ENCODE measurements around the gene CD180.

CD180 gene

GRCh38 chr5:67238191-67238590 is 41.6 kb upstream of the CD180 start:
- Histone ChIP-seq H3K27ac (replicated peaks) (no peak overlapping the region), H3K27me3 (ENCODE audit: insufficient read depth, poor library complexity, severe bottlenecking) (no peaks in the 10 kb centered on the region), H3K4me3 (replicated peaks; ENCODE audit: insufficient read depth, low read length) (no peak overlapping the region)
- no peak for TF ChIP-seq GABPA (IDR thresholded peaks at IDR 0.05; ENCODE audit: low read depth)
- no peak for TF ChIP-seq POLR2AphosphoS5 (IDR thresholded peaks at IDR 0.05; ENCODE audit: low read depth)
- no peak for TF ChIP-seq CTCF (IDR thresholded peaks at IDR 0.05; ENCODE audit: insufficient read depth, low read length)
- no peak for TF ChIP-seq SPI1 (IDR thresholded peaks at IDR 0.05; ENCODE audit: borderline replicate concordance, low read depth)
- no peak for TF ChIP-seq REST (IDR thresholded peaks at IDR 0.05; ENCODE audit: insufficient replicate concordance, low read depth)
- DNase-seq (ENCODE audit: low read depth in 1 of 2, low spot score in 1 of 2), result no peak

GRCh38 chr5:67235399-67236110 is 39.0 kb upstream of the CD180 start:
- TF ChIP-seq GABPA (IDR thresholded peaks at IDR 0.05; ENCODE audit: low read depth), result no peak
- TF ChIP-seq SPI1 (IDR thresholded peaks at IDR 0.05; ENCODE audit: borderline replicate concordance, low read depth), result no peak
- TF ChIP-seq REST (IDR thresholded peaks at IDR 0.05; ENCODE audit: insufficient replicate concordance, low read depth), result no peak
- TF ChIP-seq POLR2AphosphoS5 (IDR thresholded peaks at IDR 0.05; ENCODE audit: low read depth), result no peak
- TF ChIP-seq CTCF (IDR thresholded peaks at IDR 0.05; ENCODE audit: insufficient read depth, low read length), result no peak
- Histone ChIP-seq H3K27me3 (ENCODE audit: insufficient read depth, poor library complexity, severe bottlenecking) (no peaks in the 10 kb centered on the region), H3K27ac (replicated peaks) (no peak overlapping the region), H3K4me3 (replicated peaks; ENCODE audit: insufficient read depth, low read length) (no peak overlapping the region)
- DNase-seq (ENCODE audit: low read depth in 1 of 2, low spot score in 1 of 2), result no peak

- Histone ChIP-seq H3K27me3 (ENCODE audit: insufficient read depth, poor library complexity, severe bottlenecking) (no peaks in the 10 kb centered on the region), H3K27ac (replicated peaks) (no peak overlapping the region), H3K4me3 (replicated peaks; ENCODE audit: insufficient read depth, low read length) (no peak overlapping the region)
- no peak for TF ChIP-seq CTCF (IDR thresholded peaks at IDR 0.05; ENCODE audit: insufficient read depth, low read length)
- no peak for TF ChIP-seq GABPA (IDR thresholded peaks at IDR 0.05; ENCODE audit: low read depth)
- no peak for TF ChIP-seq POLR2AphosphoS5 (IDR thresholded peaks at IDR 0.05; ENCODE audit: low read depth)
- TF ChIP-seq SPI1 (IDR thresholded peaks at IDR 0.05; ENCODE audit: borderline replicate concordance, low read depth), result no peak
- no peak for TF ChIP-seq REST (IDR thresholded peaks at IDR 0.05; ENCODE audit: insufficient replicate concordance, low read depth)
- DNase-seq (ENCODE audit: low read depth in 1 of 2, low spot score in 1 of 2), result no peak
Observed at GRCh38 chr5:67234671-67235176, 38.1 kb upstream of the CD180 start.

Data from HL-60 (cell line).